H1 (cell line): ENCODE results near the gene TJP3. TPM values are rescaled to one million over a fixed set of nuclear protein-coding genes. Genes with fewer than 3 reads are reported as not detected.

Experiments used
- CTCF ChIA-PET: fragments of 300-600 bp; sonication (Branson Sonifier 250); formaldehyde crosslinking; loops from one replicate; lab custom pipeline; 2021; ENCODE audit not compliant: partially characterized antibody; lab: Charles Lee
- POLR2A ChIA-PET: fragments of 300-600 bp; sonication (Branson Sonifier 250); formaldehyde crosslinking; loops from one replicate; lab custom pipeline; 2021; ENCODE audit warnings: inconsistent platforms; ENCODE audit not compliant: partially characterized antibody; lab: Charles Lee
- DNase-seq, 2 experiments: peaks; one replicate each; pipeline versions ENCODE4 v3.0.0 to v3.0.0-alpha.2; 2010 to 2022; ENCODE audit warnings: low spot score in 2 of 2, low read depth in 1 of 2, mixed read lengths in 1 of 2
- FAIRE-seq: peaks from 2 replicates; lab custom pipeline; 2011; peaks lifted over from hg19 to GRCh38; lab: Jason Lieb, UNC
- H2AFZ ChIP-seq: 2 replicates; pipeline ENCODE4 v1.8.1; 2012; ENCODE audit warnings: low read length, inconsistent platforms
- H2AK5ac ChIP-seq: 2 replicates; pipeline ENCODE4 v1.6.1; 2013; ENCODE audit warnings: low read depth, low read length
- H2BK120ac ChIP-seq: replicated peaks from 2 replicates; pipeline ENCODE3; 2013; ENCODE audit warnings: low read depth, low read length, inconsistent platforms
- H2BK12ac ChIP-seq: 2 replicates; pipeline ENCODE4 v1.6.1; 2013; ENCODE audit warnings: low read depth, low read length
- H2BK15ac ChIP-seq: 2 replicates; pipeline ENCODE4 v1.6.1; 2013; ENCODE audit warnings: low read length
- H2BK20ac ChIP-seq: 2 replicates; pipeline ENCODE4 v1.6.1; 2013; ENCODE audit warnings: low read length
- H2BK5ac ChIP-seq: 2 replicates; pipeline ENCODE4 v1.6.1; 2013; ENCODE audit warnings: low read depth, low read length
- H3K14ac ChIP-seq: 2 replicates; pipeline ENCODE4 v1.6.1; 2013; ENCODE audit warnings: inconsistent platforms; ENCODE audit not compliant: insufficient read length
- H3K18ac ChIP-seq: 2 replicates; pipeline ENCODE4 v1.6.1; 2013; ENCODE audit warnings: low read length; ENCODE audit errors: extremely low read depth
- H3K23ac ChIP-seq: 2 replicates; pipeline ENCODE4 v1.6.1; 2013; ENCODE audit warnings: inconsistent platforms; ENCODE audit not compliant: insufficient read length
- H3K23me2 ChIP-seq: 2 replicates; pipeline ENCODE4 v1.6.1; 2013; ENCODE audit warnings: low read depth, low read length
- H3K27ac ChIP-seq: 2 replicates; pipeline ENCODE4 v1.6.1; 2011; ENCODE audit warnings: low read depth, low read length, inconsistent platforms
- H3K27me3 ChIP-seq, 4 experiments: replicated peaks in 1 of 4; 1 replicate in 1 of 4; 2 replicates in 3 of 4; pipeline versions ENCODE4 v1.6.1 to v1.8.1; 2011 to 2013; ENCODE audit warnings: low read length in 3 of 4, mild to moderate bottlenecking in 3 of 4, inconsistent platforms in 2 of 4, mixed read lengths in 2 of 4, moderate library complexity in 1 of 4; ENCODE audit not compliant: control insufficient read depth in 3 of 4, insufficient read depth in 3 of 4; ENCODE audit errors: extremely low read depth in 1 of 4
- H3K36me3 ChIP-seq, 4 experiments: 2 replicates each; pipeline versions ENCODE4 v1.6.1 to v1.8.1; 2011 to 2013; ENCODE audit warnings: mild to moderate bottlenecking in 4 of 4, low read length in 3 of 4, moderate library complexity in 2 of 4, control low read depth in 1 of 4, inconsistent platforms in 1 of 4; ENCODE audit not compliant: insufficient read depth in 4 of 4, control insufficient read depth in 2 of 4
- H3K4ac ChIP-seq: replicated peaks from 2 replicates; pipeline ENCODE3; 2013; ENCODE audit warnings: low read length, low read depth, mixed read lengths, inconsistent platforms; ENCODE audit not compliant: insufficient read length
- H3K4me1 ChIP-seq, 4 experiments: replicated peaks in 1 of 4; 1 replicate in 1 of 4; 2 replicates in 3 of 4; pipeline versions ENCODE4 v1.6.1 to v1.8.1; 2011 to 2013; ENCODE audit warnings: low read length in 3 of 4, inconsistent platforms in 2 of 4, mixed read lengths in 1 of 4; ENCODE audit not compliant: insufficient read depth in 4 of 4, control insufficient read depth in 3 of 4
- H3K4me2 ChIP-seq, 2 experiments: 2 replicates each; pipeline versions ENCODE4 v1.6.1 to v1.8.1; 2011 to 2013; ENCODE audit warnings: low read depth in 2 of 2, low read length in 2 of 2, control low read depth in 1 of 2, inconsistent platforms in 1 of 2, mild to moderate bottlenecking in 1 of 2; ENCODE audit not compliant: insufficient read depth in 1 of 2
- H3K4me3 ChIP-seq, 4 experiments: fragments of 200-600, 300-600 bp in 1 of 4; sonication (generic), shearing (Covaris generic), sonication (Bioruptor Twin) in 1 of 4; 2 replicates each; pipeline versions ENCODE4 v1.5.1 to v1.8.1; 2011 to 2016; ENCODE audit warnings: low read length in 4 of 4, low read depth in 3 of 4, control low read depth in 2 of 4, inconsistent platforms in 2 of 4, mild to moderate bottlenecking in 2 of 4, mixed read lengths in 1 of 4, moderate library complexity in 1 of 4; ENCODE audit not compliant: insufficient read depth in 2 of 4; ENCODE audit errors: extremely low read depth in 1 of 4
- H3K56ac ChIP-seq: replicated peaks from 2 replicates; pipeline ENCODE3; 2013; ENCODE audit warnings: low read depth, mild to moderate bottlenecking, mixed read lengths, low read length, inconsistent platforms; ENCODE audit not compliant: insufficient read length
- H3K79me1 ChIP-seq: 2 replicates; pipeline ENCODE4 v1.6.1; 2013; ENCODE audit warnings: low read depth, low read length, control low read depth
- H3K79me2 ChIP-seq, 2 experiments: 2 replicates each; pipeline versions ENCODE4 v1.6.1 to v1.8.1; 2012 to 2013; ENCODE audit warnings: low read length in 2 of 2, mild to moderate bottlenecking in 2 of 2, inconsistent platforms in 1 of 2; ENCODE audit not compliant: insufficient read depth in 2 of 2, control insufficient read depth in 1 of 2
- H3K9ac ChIP-seq, 4 experiments: replicated peaks in 1 of 4; 1 replicate in 1 of 4; 2 replicates in 3 of 4; pipeline versions ENCODE4 v1.6.1 to v1.8.1; 2011 to 2013; ENCODE audit warnings: low read depth in 3 of 4, low read length in 3 of 4, control low read depth in 2 of 4, mild to moderate bottlenecking in 2 of 4, moderate library complexity in 2 of 4, inconsistent platforms in 1 of 4; ENCODE audit errors: extremely low read depth in 1 of 4
- H3K9me3 ChIP-seq, 2 experiments: 2 replicates each; pipeline versions ENCODE4 v1.6.1 to v1.8.1; 2012 to 2013; ENCODE audit warnings: mild to moderate bottlenecking in 2 of 2, moderate library complexity in 2 of 2, control low read depth in 1 of 2, inconsistent platforms in 1 of 2, low read depth in 1 of 2, low read length in 1 of 2, mixed read lengths in 1 of 2; ENCODE audit not compliant: insufficient read depth in 2 of 2
- H4K20me1 ChIP-seq, 2 experiments: replicated peaks in 1 of 2; 2 replicates each; pipeline versions ENCODE3 to v1.8.1; 2011 to 2013; ENCODE audit warnings: inconsistent platforms in 2 of 2, low read length in 2 of 2, mild to moderate bottlenecking in 1 of 2; ENCODE audit not compliant: insufficient read depth in 2 of 2, control insufficient read depth in 1 of 2
- H4K5ac ChIP-seq: 2 replicates; pipeline ENCODE4 v1.6.1; 2013; ENCODE audit warnings: low read length, low read depth, mixed read lengths, inconsistent platforms; ENCODE audit not compliant: insufficient read length
- H4K8ac ChIP-seq: 2 replicates; pipeline ENCODE4 v1.8.0; 2013; ENCODE audit warnings: mild to moderate bottlenecking, moderate library complexity, low read length, inconsistent platforms; ENCODE audit not compliant: insufficient read depth; ENCODE audit errors: extremely low read depth
- H4K91ac ChIP-seq: replicated peaks from 2 replicates; pipeline ENCODE3; 2013; ENCODE audit warnings: low read length, mixed read lengths, inconsistent platforms; ENCODE audit not compliant: insufficient read length
- MAFK ChIP-seq: IDR thresholded peaks from 2 replicates; pipeline ENCODE4 v1.6.1; 2012; ENCODE audit warnings: low read depth, mild to moderate bottlenecking, improper control_type of control experiment, low read length
- NRF1 ChIP-seq: IDR thresholded peaks from 2 replicates; pipeline ENCODE4 v1.6.1; 2011; ENCODE audit warnings: mild to moderate bottlenecking, low read depth, low read length, improper control_type of control experiment
- RAD21 ChIP-seq, 2 experiments: IDR thresholded peaks in 1 of 2; conservative IDR thresholded peaks in 1 of 2; 2 replicates each; pipeline ENCODE4 v1.6.1; 2011; ENCODE audit warnings: low read depth in 2 of 2, low read length in 2 of 2, improper control_type of control experiment in 1 of 2, inconsistent platforms in 1 of 2, mild to moderate bottlenecking in 1 of 2, moderate library complexity in 1 of 2
- TEAD4 ChIP-seq: IDR thresholded peaks from 2 replicates; pipeline ENCODE4 v1.6.1; 2012; ENCODE audit warnings: low read depth, low read length, inconsistent platforms, mixed read lengths
- YY1 ChIP-seq: IDR thresholded peaks from 2 replicates; pipeline ENCODE4 v1.6.1; 2011; ENCODE audit warnings: low read depth, mild to moderate bottlenecking, low read length
- WGBS, 2 experiments: shearing (Covaris generic) in 1 of 2; methylation state at CpG; one replicate each; pipeline versions ENCODE4 v1.1.6 to v1.1.7; 2013 to 2015; ENCODE audit warnings: low lambda C conversion rate in 2 of 2, mixed read lengths in 2 of 2, inconsistent platforms in 1 of 2, low coverage in 1 of 2, missing lambda C conversion rate in 1 of 2; ENCODE audit not compliant: insufficient replicate concordance in 2 of 2, insufficient coverage in 1 of 2, insufficient read length in 1 of 2; ENCODE audit errors: extremely low coverage in 1 of 2, missing lambda C conversion rate in 1 of 2; 5-methylcytosine and 5-hydroxymethylcytosine counted together
- polyA plus RNA-seq, 7 experiments: library from polyadenylated mRNA; depleted of rRNA in 3 of 7; stranded (reverse) in 5 of 7; unstranded in 2 of 7; fragments of >200 nt in 5 of 7; fragments of 200-250 nt in 2 of 7; gene quantifications; 1 replicate in 5 of 7; 2 replicates in 1 of 7; 4 replicates in 1 of 7; pipeline versions ENCODE4 v1.2.1 to v1.2.3, GENCODE V29; 2011 to 2013; ENCODE audit warnings: missing spikeins in 2 of 7, mixed read lengths in 2 of 7
- total RNA-seq: library from RNA; stranded (reverse); fragmentation: NEBNext Ultra II Directional; extraction: Animal tissue kit (Norgen Biotek cat#: 25700); gene quantifications from 2 replicates; pipeline ENCODE4 v1.2.1, GENCODE V29; 2021
- TF ChIP-seq, protein P1 (sequence below): IDR thresholded peaks from 2 replicates; pipeline ENCODE4 v1.6.1; 2012; ENCODE audit warnings: inconsistent platforms
- TF ChIP-seq, protein P2 (sequence below), 3 experiments: IDR thresholded peaks; 1 replicate in 2 of 3; 2 replicates in 1 of 3; pipeline versions ENCODE4 v1.5.1 to v1.6.1; 2011; ENCODE audit warnings: low read length in 3 of 3, mild to moderate bottlenecking in 3 of 3, inconsistent platforms in 2 of 3, low read depth in 1 of 3, moderate library complexity in 1 of 3; ENCODE audit not compliant: insufficient read depth in 1 of 3; ENCODE audit errors: control extremely low read depth in 1 of 3

The TJP3 gene
- total and polyA plus RNA-seq, 2 of the 8 experiments (the other 6 are each of a cell fraction or from before 2014, with no cell fraction given): 17.1 to 26.1 TPM

DNA sequence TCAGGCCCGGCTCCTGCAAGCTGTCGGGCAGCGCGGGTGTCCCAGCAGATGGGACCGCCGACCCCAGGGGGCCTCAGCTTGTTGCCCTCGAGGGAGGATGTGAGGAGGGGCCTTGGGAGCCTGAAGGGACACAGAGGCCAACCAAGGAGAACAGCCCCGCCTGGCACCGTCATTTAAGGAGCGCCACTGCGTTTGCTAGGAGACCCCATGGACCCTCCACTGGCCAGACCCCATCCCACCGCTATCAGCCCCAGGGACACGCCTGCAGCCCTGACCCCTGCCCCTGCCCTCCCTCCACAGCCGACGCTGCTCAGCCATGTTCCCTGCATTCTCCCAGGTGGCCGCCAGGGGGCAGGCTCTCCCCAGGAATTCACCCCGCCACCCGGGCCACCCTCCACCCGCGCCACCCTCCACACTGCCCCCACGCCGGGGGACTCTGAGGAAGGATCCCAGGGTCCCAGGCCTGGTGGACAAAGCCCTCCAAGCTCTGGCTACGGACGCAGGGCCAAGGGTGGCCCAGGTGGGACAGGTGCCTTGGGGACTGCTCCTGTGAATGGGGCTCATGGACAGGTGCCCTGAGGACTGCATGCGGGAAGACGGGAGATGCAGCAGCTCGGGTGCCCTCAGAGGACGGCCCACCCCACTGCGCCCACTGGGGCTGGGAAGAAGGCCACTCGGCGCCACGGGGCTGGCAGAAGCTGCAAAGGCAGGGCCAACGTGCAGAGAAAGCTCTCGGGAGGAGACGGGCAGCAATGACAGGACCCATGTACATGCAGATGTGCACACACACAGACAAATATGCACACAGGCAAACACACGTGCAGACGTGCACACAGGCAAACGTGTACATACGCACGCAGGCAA, 42.3 kb upstream of the TJP3 start:
- peak overlapping the region; percentile 43; the same call in 1 of the 2 replicates for H4K8ac ChIP-seq
- no peak overlapping the region; the same call in 1 of the 2 replicates for H3K18ac ChIP-seq
- H3K4me1 ChIP-seq: peaks cover 0 to 11% (median 2%) of the 10 kb centered on the region in 4 experiments; a peak in 5 of 7 replicates
- no peak overlapping the region for H3K27ac ChIP-seq
- no peaks in the 10 kb centered on the region for H3K9me3 ChIP-seq
- no peak overlapping the region for H2AFZ ChIP-seq
- H3K4ac ChIP-seq: peak overlapping the region; percentile 97
- no peak overlapping the region; a peak in 1 of 7 replicates for H3K9ac ChIP-seq
- H3K79me2 ChIP-seq: no peaks in the 10 kb centered on the region
- ChIA-PET CTCF (interaction anchor here (0.5 to 5.8 kb wide), 22 partner anchors 9 to 918 kb away, joined by 3 to 110 read pairs (median 4); partner anchors contain the start of genes MRPL54, NMRK2, PIP5K1C and TJP3), POLR2A (interaction anchor here (2.5 kb wide), 1 partner anchor 23 kb away, joined by 12 read pairs; no protein-coding TSS in a partner anchor)
- H2BK120ac ChIP-seq: no peak overlapping the region
- no peaks in the 10 kb centered on the region; the same call in 1 of the 2 replicates for H3K79me1 ChIP-seq
- TF ChIP-seq, protein P1, sequence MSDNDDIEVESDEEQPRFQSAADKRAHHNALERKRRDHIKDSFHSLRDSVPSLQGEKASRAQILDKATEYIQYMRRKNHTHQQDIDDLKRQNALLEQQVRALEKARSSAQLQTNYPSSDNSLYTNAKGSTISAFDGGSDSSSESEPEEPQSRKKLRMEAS: peak; percentile 43; the same call in 1 of the 2 replicates
- TF ChIP-seq, protein P2, sequence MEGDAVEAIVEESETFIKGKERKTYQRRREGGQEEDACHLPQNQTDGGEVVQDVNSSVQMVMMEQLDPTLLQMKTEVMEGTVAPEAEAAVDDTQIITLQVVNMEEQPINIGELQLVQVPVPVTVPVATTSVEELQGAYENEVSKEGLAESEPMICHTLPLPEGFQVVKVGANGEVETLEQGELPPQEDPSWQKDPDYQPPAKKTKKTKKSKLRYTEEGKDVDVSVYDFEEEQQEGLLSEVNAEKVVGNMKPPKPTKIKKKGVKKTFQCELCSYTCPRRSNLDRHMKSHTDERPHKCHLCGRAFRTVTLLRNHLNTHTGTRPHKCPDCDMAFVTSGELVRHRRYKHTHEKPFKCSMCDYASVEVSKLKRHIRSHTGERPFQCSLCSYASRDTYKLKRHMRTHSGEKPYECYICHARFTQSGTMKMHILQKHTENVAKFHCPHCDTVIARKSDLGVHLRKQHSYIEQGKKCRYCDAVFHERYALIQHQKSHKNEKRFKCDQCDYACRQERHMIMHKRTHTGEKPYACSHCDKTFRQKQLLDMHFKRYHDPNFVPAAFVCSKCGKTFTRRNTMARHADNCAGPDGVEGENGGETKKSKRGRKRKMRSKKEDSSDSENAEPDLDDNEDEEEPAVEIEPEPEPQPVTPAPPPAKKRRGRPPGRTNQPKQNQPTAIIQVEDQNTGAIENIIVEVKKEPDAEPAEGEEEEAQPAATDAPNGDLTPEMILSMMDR (IDR thresholded peaks at IDR 0.05; ENCODE audit: control extremely low read depth in 1 of 3, insufficient read depth in 1 of 3, low read depth in 1 of 3, low read length in 3 of 3): peak; percentile 82 to 97 (median 90)
- no peak for TF ChIP-seq NRF1
- TF ChIP-seq RAD21 (IDR thresholded peaks at IDR 0.05 in 1 of 2, conservative IDR thresholded peaks at IDR 0.05 in 1 of 2; ENCODE audit: low read depth in 2 of 2, low read length in 2 of 2): peak; percentile 90 to 94
- TF ChIP-seq MAFK: no peak
- TF ChIP-seq TEAD4: peak; percentile 83
- peak; percentile 47; the same call in 1 of the 2 replicates for TF ChIP-seq YY1
- H4K20me1 ChIP-seq: peaks cover 8 to 37% of the 10 kb centered on the region in 2 experiments
- H2BK12ac ChIP-seq: peak overlapping the region; percentile 99; the same call in 1 of the 2 replicates
- H3K23me2 ChIP-seq: peaks cover 2% of the 10 kb centered on the region; the same call in 1 of the 2 replicates
- H3K23ac ChIP-seq: no peak overlapping the region
- H3K4me2 ChIP-seq: no peak overlapping the region
- peak overlapping the region; percentile 55; the same call in 1 of the 2 replicates for H2BK15ac ChIP-seq
- H3K14ac ChIP-seq: no peak overlapping the region
- H4K91ac ChIP-seq: peak overlapping the region; percentile 84
- FAIRE-seq (no peak), DNase-seq (peak in 1 of 2 experiments; percentile 96)
- no peak overlapping the region for H2AK5ac ChIP-seq
- H3K4me3 ChIP-seq: no peak overlapping the region
- H4K5ac ChIP-seq: no peak overlapping the region
- H3K27me3 ChIP-seq: no peaks in the 10 kb centered on the region
- H2BK20ac ChIP-seq: peak overlapping the region; percentile 75; the same call in 1 of the 2 replicates
- no peak overlapping the region for H3K56ac ChIP-seq
- peaks cover 0 to 9% (median 5%) of the 10 kb centered on the region in 4 experiments; a peak in 4 of 8 replicates for H3K36me3 ChIP-seq
- peak overlapping the region; percentile 71 for H2BK5ac ChIP-seq
- 82% methylated on average over 25 of the region's 40 CpGs; no CpG with 5 or more reads in 1 of the 2 experiments for WGBS, 2 experiments
